Prostate gland (tissue), 2 donors: ENCODE data around the gene TNFSF12.

Source experiments
- POLR2A ChIP-seq: fragments of 450-650 bp; IDR thresholded peaks from one replicate; pipeline ENCODE4 v1.6.1; 2016; ENCODE audit warnings: antibody characterized with exemption, mild to moderate bottlenecking
- TF ChIP-seq, protein P1 (sequence below), 4 experiments: fragments of 200-600 bp in 2 of 4; fragments of 450-650 bp in 2 of 4; sonication (generic) in 2 of 4; IDR thresholded peaks; 1 replicate in 3 of 4; 2 replicates in 1 of 4; pipeline ENCODE4 v1.5.1; 2016 to 2019; ENCODE audit warnings: antibody characterized with exemption in 4 of 4, mild to moderate bottlenecking in 2 of 4, moderate library complexity in 2 of 4

DNA sequence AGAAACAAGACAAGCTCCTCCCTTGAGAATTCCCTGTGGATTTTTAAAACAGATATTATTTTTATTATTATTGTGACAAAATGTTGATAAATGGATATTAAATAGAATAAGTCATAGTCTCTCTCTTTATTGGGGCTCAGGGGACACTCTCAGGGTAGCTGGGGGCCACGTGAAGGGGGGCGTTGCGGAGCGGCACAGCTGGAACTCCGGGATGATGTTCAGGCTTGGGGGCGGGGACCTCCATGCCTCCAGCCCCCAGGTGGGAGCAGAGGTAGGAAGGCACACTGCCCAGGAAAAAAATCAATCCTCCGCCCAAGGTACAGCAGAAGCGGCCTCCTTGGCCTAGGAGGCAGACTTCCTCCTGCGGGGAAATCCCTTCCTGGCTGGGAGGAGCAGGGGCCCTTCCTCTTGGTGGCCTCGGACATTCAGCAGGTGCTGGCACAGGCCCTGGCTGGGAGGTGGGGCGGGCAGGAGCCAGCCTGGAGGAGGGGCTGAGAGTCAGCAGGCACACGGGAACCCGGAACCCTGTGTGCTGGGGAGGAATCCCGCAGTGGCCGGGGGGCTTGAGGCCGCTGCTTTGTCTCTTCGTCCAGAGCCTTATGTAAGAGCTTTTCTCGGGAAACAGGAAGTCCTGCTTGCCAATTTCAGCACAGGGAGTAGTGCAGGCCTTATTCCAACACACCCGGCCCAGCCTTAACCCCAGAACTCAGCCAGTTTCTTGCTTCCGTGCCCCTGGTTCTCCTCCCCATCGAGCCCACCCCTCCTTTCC, 9.1 kb downstream of the TNFSF12 start:
- TF ChIP-seq, protein P1, sequence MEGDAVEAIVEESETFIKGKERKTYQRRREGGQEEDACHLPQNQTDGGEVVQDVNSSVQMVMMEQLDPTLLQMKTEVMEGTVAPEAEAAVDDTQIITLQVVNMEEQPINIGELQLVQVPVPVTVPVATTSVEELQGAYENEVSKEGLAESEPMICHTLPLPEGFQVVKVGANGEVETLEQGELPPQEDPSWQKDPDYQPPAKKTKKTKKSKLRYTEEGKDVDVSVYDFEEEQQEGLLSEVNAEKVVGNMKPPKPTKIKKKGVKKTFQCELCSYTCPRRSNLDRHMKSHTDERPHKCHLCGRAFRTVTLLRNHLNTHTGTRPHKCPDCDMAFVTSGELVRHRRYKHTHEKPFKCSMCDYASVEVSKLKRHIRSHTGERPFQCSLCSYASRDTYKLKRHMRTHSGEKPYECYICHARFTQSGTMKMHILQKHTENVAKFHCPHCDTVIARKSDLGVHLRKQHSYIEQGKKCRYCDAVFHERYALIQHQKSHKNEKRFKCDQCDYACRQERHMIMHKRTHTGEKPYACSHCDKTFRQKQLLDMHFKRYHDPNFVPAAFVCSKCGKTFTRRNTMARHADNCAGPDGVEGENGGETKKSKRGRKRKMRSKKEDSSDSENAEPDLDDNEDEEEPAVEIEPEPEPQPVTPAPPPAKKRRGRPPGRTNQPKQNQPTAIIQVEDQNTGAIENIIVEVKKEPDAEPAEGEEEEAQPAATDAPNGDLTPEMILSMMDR (IDR thresholded peaks at IDR 0.05), result peak in 2 of 4 experiments; percentile 35 to 43
- TF ChIP-seq POLR2A, result peak; percentile 91
